OCI-LY7 (cell line): Measurements from ENCODE around the gene OPCML. TPM values are rescaled to one million over a fixed set of nuclear protein-coding genes. Genes with fewer than 3 reads are reported as not detected.

Experiments
- BruUV-seq: library from RNA; stranded (reverse); fragments of 400-500 nt; replicated peaks from 2 replicates; lab custom pipeline; 2021; lab: Mats Ljungman, UMichigan
- CTCF ChIA-PET: fragments of 300-600 bp; sonication (Branson Sonifier 250); formaldehyde crosslinking; loops from one replicate; lab custom pipeline; 2022; ENCODE audit warnings: antibody characterized with exemption; ENCODE audit not compliant: unreplicated experiment; lab: Charles Lee
- POLR2A ChIA-PET: fragments of 300-600 bp; sonication (Branson Sonifier 250); formaldehyde crosslinking; loops from one replicate; lab custom pipeline; 2022; ENCODE audit warnings: antibody characterized with exemption; lab: Charles Lee
- DNase-seq: peaks from one replicate; pipeline ENCODE4 v3.0.0-alpha.2; 2015; ENCODE audit warnings: low spot score
- H2AFZ ChIP-seq: fragments of 200-600 bp; sonication (generic), shearing (Covaris generic); 2 replicates; pipeline ENCODE4 v1.6.1; 2014; ENCODE audit warnings: mild to moderate bottlenecking, antibody characterized with exemption, low read length, moderate library complexity
- H3K27ac ChIP-seq: fragments of 200-600 bp; sonication (generic); 2 replicates; pipeline ENCODE4 v1.5.1; 2014; ENCODE audit warnings: mixed run types, low read depth, mild to moderate bottlenecking, moderate library complexity, low read length, inconsistent platforms; ENCODE audit not compliant: poor library complexity, severe bottlenecking
- H3K36me3 ChIP-seq: fragments of 200-600 bp; sonication (generic); 2 replicates; pipeline ENCODE4 v1.6.1; 2014; ENCODE audit warnings: mild to moderate bottlenecking, antibody characterized with exemption, low read length, moderate library complexity, mixed read lengths; ENCODE audit not compliant: insufficient read depth
- H3K4me1 ChIP-seq: fragments of 200-600 bp; sonication (generic); 2 replicates; pipeline ENCODE4 v1.5.1; 2014; ENCODE audit warnings: mild to moderate bottlenecking, low read length; ENCODE audit not compliant: insufficient read depth, poor library complexity, severe bottlenecking
- H3K4me2 ChIP-seq: fragments of 200-600 bp; sonication (generic); 2 replicates; pipeline ENCODE4 v1.6.1; 2014; ENCODE audit warnings: mild to moderate bottlenecking, low read length
- H3K4me3 ChIP-seq: fragments of 200-600 bp; sonication (generic); 2 replicates; pipeline ENCODE4 v1.5.1; 2014; ENCODE audit warnings: mild to moderate bottlenecking, low read depth, low read length; ENCODE audit not compliant: poor library complexity, severe bottlenecking
- H3K79me2 ChIP-seq: fragments of 200-600 bp; sonication (generic); 2 replicates; pipeline ENCODE4 v1.6.1; 2016; ENCODE audit warnings: low read depth, mild to moderate bottlenecking, low read length, moderate library complexity, mixed read lengths; ENCODE audit not compliant: insufficient read depth
- H3K9me2 ChIP-seq: fragments of 200-600 bp; sonication (generic); 2 replicates; pipeline ENCODE4 v1.6.1; 2016; ENCODE audit warnings: mild to moderate bottlenecking, low read length, mixed read lengths; ENCODE audit not compliant: insufficient read depth
- H3K9me3 ChIP-seq: fragments of 200-600 bp; sonication (generic); 2 replicates; pipeline ENCODE4 v1.6.1; 2014; ENCODE audit warnings: mild to moderate bottlenecking, mixed run types, low read length, mixed read lengths
- H4K20me1 ChIP-seq: fragments of 200-600 bp; sonication (generic); 2 replicates; pipeline ENCODE4 v1.6.1; 2014; ENCODE audit warnings: mild to moderate bottlenecking, antibody characterized with exemption, low read length, moderate library complexity, mixed read lengths; ENCODE audit not compliant: insufficient read depth
- EZH2phosphoT487 ChIP-seq: fragments of 200-600 bp; sonication (generic); IDR thresholded peaks from 2 replicates; pipeline ENCODE4 v1.6.1; 2018; ENCODE audit warnings: low read depth, borderline replicate concordance, mild to moderate bottlenecking, mixed run types, antibody characterized with exemption, low read length, moderate library complexity, mixed read lengths
- intact Hi-C: fragments of 100-400 bp; cut with micrococcal nuclease; formaldehyde crosslinking; loops from one replicate; pipeline ENCODE4 v1.10.0; 2022; ENCODE audit not compliant: unreplicated experiment
- total RNA-seq, 2 experiments: library from RNA; depleted of rRNA in 1 of 2; stranded (reverse); fragments of >200 nt in 1 of 2; shearing (Covaris generic) in 1 of 2; gene quantifications; 2 replicates each; pipeline ENCODE4 v1.2.3, GENCODE V29; 2014 to 2022
- TF ChIP-seq, protein P1 (sequence below): fragments of 200-600 bp; sonication (generic); conservative IDR thresholded peaks from 2 replicates; pipeline ENCODE4 v1.5.1; 2014; ENCODE audit warnings: mild to moderate bottlenecking, antibody characterized with exemption, low read length, moderate library complexity, mixed read lengths

OPCML gene
- total RNA-seq, 2 experiments from 2014 or later: not detected

DNA sequence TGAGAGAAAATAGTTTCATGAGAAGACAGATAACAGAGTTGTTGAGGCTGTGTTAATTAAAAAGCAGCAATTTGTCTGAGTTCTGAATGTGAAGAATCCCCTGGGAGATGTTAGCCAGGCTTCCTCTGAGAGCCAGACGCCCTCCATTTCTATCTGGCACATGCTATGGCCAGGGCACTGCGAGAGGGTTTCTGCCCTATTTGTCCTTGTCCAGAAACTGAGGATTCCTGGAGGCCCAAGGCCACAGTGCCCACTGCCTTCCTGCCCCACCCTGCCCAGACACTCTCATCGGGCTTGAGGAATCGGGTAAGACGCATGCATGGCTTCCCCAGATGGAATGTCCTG, 484.6 kb downstream of the OPCML start:
- Histone ChIP-seq H4K20me1 (no peaks in the 10 kb centered on the region), H3K9me2 (no peaks in the 10 kb centered on the region), H3K4me1 (no peaks in the 10 kb centered on the region), H3K4me2 (no peak overlapping the region), H2AFZ (no peak overlapping the region), H3K36me3 (no peaks in the 10 kb centered on the region), H3K9me3 (no peaks in the 10 kb centered on the region), H3K4me3 (no peak overlapping the region), H3K79me2 (no peaks in the 10 kb centered on the region), H3K27ac (no peak overlapping the region)
- ChIA-PET POLR2A (no interaction called here), CTCF (no interaction called here)
- DNase-seq: no peak
- intact Hi-C loops: no loop called here
- no TSS peak for BruUV-seq
- TF ChIP-seq, protein P1, sequence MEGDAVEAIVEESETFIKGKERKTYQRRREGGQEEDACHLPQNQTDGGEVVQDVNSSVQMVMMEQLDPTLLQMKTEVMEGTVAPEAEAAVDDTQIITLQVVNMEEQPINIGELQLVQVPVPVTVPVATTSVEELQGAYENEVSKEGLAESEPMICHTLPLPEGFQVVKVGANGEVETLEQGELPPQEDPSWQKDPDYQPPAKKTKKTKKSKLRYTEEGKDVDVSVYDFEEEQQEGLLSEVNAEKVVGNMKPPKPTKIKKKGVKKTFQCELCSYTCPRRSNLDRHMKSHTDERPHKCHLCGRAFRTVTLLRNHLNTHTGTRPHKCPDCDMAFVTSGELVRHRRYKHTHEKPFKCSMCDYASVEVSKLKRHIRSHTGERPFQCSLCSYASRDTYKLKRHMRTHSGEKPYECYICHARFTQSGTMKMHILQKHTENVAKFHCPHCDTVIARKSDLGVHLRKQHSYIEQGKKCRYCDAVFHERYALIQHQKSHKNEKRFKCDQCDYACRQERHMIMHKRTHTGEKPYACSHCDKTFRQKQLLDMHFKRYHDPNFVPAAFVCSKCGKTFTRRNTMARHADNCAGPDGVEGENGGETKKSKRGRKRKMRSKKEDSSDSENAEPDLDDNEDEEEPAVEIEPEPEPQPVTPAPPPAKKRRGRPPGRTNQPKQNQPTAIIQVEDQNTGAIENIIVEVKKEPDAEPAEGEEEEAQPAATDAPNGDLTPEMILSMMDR: no peak
- TF ChIP-seq EZH2phosphoT487: no peak

- H3K4me2 ChIP-seq: no peak overlapping the region
- no peak overlapping the region for H3K27ac ChIP-seq
- CTCF ChIA-PET: no interaction called here
- intact Hi-C loops: no loop called here
- H3K36me3 ChIP-seq: no peaks in the 10 kb centered on the region
- no TSS peak for BruUV-seq
- H2AFZ ChIP-seq: no peak overlapping the region
- H3K79me2 ChIP-seq: no peaks in the 10 kb centered on the region
- POLR2A ChIA-PET: no interaction called here
- no peaks in the 10 kb centered on the region for H3K9me3 ChIP-seq
- TF ChIP-seq, protein P1: no peak
- no peak for TF ChIP-seq EZH2phosphoT487
- H4K20me1 ChIP-seq: no peaks in the 10 kb centered on the region
- no peak overlapping the region for H3K4me3 ChIP-seq
- H3K9me2 ChIP-seq: no peaks in the 10 kb centered on the region
- H3K4me1 ChIP-seq: no peaks in the 10 kb centered on the region
- no peak for DNase-seq
Measured at GRCh38 chr11:133047036-133047770, 485.1 kb downstream of the OPCML start.

GRCh38 chr11:133046252-133046651, 486.0 kb downstream of the OPCML start:
- Histone ChIP-seq H3K9me2 (no peaks in the 10 kb centered on the region), H4K20me1 (no peaks in the 10 kb centered on the region), H3K36me3 (no peaks in the 10 kb centered on the region), H2AFZ (no peak overlapping the region), H3K9me3 (no peaks in the 10 kb centered on the region), H3K27ac (no peak overlapping the region), H3K4me2 (no peak overlapping the region), H3K4me1 (no peaks in the 10 kb centered on the region), H3K79me2 (no peaks in the 10 kb centered on the region), H3K4me3 (no peak overlapping the region)
- DNase-seq: no peak
- no TSS peak for BruUV-seq
- POLR2A ChIA-PET: no interaction called here
- no peak for TF ChIP-seq EZH2phosphoT487
- TF ChIP-seq, protein P1: no peak
- CTCF ChIA-PET: no interaction called here
- intact Hi-C loops: no loop called here
